ENCODE data around the gene DTNB.

DNA sequence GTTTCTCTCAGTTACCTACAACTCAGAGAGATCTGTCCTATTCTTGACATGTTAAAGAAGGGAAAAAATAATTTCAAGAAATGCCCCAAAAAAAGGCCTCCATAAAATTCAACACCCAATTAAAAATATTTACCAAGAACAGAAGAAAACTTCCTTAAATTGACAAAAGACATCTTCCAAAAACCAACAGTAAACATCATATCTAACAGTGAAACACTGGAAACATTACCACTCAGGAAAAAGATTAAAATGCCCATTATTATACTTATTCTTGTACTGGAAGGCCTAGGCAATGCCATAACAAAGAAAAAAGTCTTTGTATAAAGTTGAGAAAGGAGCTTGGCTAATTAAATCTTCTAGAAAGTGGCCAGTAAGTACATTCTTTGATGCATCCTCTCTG is 7.2 kb downstream of the DTNB start:
- TF ChIP-seq, protein P1, sequence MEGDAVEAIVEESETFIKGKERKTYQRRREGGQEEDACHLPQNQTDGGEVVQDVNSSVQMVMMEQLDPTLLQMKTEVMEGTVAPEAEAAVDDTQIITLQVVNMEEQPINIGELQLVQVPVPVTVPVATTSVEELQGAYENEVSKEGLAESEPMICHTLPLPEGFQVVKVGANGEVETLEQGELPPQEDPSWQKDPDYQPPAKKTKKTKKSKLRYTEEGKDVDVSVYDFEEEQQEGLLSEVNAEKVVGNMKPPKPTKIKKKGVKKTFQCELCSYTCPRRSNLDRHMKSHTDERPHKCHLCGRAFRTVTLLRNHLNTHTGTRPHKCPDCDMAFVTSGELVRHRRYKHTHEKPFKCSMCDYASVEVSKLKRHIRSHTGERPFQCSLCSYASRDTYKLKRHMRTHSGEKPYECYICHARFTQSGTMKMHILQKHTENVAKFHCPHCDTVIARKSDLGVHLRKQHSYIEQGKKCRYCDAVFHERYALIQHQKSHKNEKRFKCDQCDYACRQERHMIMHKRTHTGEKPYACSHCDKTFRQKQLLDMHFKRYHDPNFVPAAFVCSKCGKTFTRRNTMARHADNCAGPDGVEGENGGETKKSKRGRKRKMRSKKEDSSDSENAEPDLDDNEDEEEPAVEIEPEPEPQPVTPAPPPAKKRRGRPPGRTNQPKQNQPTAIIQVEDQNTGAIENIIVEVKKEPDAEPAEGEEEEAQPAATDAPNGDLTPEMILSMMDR (IDR thresholded peaks at IDR 0.05): no peak
- TF ChIP-seq EZH2 (IDR thresholded peaks at IDR 0.05; ENCODE audit: borderline replicate concordance, insufficient read depth, low read depth, low read length, poor library complexity, severe bottlenecking): no peak

Measured in B cell (primary cell).